ENCODE measurements around the gene SBK2. TPM values are rescaled to one million over a fixed set of nuclear protein-coding genes. Genes with fewer than 3 reads are reported as not detected.
A peak's percentile ranks its signal among the peaks of the same experiment; 100 is the strongest.

The SBK2 gene
- total RNA-seq, 4 donors from 2014 or later: not detected

GRCh38 chr19:55486043-55486970, 50.6 kb downstream of the SBK2 start:
- TF ChIP-seq CTCF (IDR thresholded peaks at IDR 0.05): no peak
- no peak for TF ChIP-seq POLR2A (IDR thresholded peaks at IDR 0.05)
- Histone ChIP-seq H3K27me3 (no peaks in the 10 kb centered on the region), H3K27ac (peak overlapping the region; percentile 48 to 87 (median 80)), H3K4me1 (peaks cover 0 to 42% (median 12%) of the 10 kb centered on the region in 4 donors), H3K9me3 (no peaks in the 10 kb centered on the region), H3K4me3 (no peak overlapping the region), H3K36me3 (peaks cover 0 to 27% (median 0%) of the 10 kb centered on the region in 3 donors)
- DNase-seq: no peak

GRCh38 chr19:55485439-55486011, 51.4 kb downstream of the SBK2 start:
- H3K4me3 ChIP-seq: peak overlapping the region; percentile 51 to 64 (median 58)
- no peaks in the 10 kb centered on the region for H3K9me3 ChIP-seq
- no peak for TF ChIP-seq POLR2A (IDR thresholded peaks at IDR 0.05)
- TF ChIP-seq CTCF (IDR thresholded peaks at IDR 0.05): no peak
- H3K27ac ChIP-seq: peak overlapping the region; percentile 77 to 87 (median 80)
- peaks cover 0 to 42% (median 12%) of the 10 kb centered on the region in 4 donors for H3K4me1 ChIP-seq
- H3K27me3 ChIP-seq: no peaks in the 10 kb centered on the region
- peaks cover 0 to 27% (median 0%) of the 10 kb centered on the region in 3 donors for H3K36me3 ChIP-seq
- DNase-seq: no peak

- peaks cover 0 to 42% (median 12%) of the 10 kb centered on the region in 4 donors for H3K4me1 ChIP-seq
- H3K36me3 ChIP-seq: peaks cover 0 to 27% (median 0%) of the 10 kb centered on the region in 3 donors
- H3K9me3 ChIP-seq: no peaks in the 10 kb centered on the region
- DNase-seq: peak in 2 of 3 donors; percentile 48 to 63
- peak within 1 kb of the TSS; percentile 77 to 87 (median 80) for H3K27ac ChIP-seq
- peak within 1 kb of the TSS; percentile 51 to 64 (median 58) for H3K4me3 ChIP-seq
- TF ChIP-seq CTCF (IDR thresholded peaks at IDR 0.05): no peak
- TF ChIP-seq POLR2A (IDR thresholded peaks at IDR 0.05): no peak
- H3K27me3 ChIP-seq: no peaks in the 10 kb centered on the region
These were observed 52.1 kb downstream of the SBK2 start, which contains the start of gene NAT14 for GRCh38 chr19:55484593-55485438. TSS of gene NAT14 (plus strand) at chr19:55485188. CDS start at chr19:55485709, 521 bp downstream.

DNA sequence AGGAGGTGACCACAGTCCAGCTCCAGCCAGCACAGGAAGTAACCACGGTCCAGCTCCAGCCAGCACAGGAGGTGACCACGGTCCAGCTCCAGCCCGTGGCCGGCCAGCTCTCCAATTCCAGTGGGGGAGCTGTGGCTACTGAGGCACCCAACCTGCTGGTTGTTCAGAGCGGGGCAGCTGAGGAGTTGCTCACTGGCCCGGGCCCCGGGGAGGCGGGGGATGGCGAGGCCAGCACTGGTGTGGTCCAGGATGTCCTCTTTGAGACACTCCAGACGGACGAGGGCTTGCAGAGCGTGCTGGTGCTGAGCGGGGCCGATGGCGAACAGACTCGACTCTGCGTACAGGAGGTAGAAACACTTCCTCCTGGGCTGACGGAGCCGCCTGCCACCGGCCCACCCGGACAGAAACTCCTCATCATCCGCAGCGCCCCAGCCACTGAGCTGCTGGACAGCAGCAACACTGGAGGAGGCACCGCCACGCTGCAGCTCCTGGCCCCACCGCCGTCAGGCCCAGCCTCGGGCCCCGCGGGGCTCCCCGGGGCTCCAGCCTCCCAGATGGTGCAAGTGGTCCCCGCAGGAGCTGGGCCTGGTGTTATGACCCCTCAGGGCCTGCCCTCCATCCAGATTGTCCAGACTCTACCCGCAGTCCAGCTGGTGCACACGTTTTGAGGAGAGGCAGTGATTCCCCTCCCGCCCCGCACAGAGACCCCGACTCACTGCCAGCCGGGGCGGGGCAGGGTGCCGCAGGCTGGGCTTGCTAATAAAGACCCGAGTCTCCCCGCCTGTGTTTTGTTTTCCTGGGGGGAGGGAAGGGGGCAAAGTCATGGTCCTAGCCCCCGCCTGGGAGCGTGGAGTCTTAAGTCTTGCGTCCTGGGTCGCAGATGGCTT, 53.0 kb downstream of the SBK2 start:
- Histone ChIP-seq H3K9me3 (no peaks in the 10 kb centered on the region), H3K4me1 (peaks cover 0 to 42% (median 12%) of the 10 kb centered on the region in 4 donors), H3K4me3 (peak overlapping the region; percentile 51 to 64 (median 58)), H3K27ac (peak overlapping the region in 3 of 4 donors; percentile 79 to 87 (median 81)), H3K27me3 (no peaks in the 10 kb centered on the region), H3K36me3 (peaks cover 0 to 27% (median 0%) of the 10 kb centered on the region in 3 donors)
- no peak for DNase-seq
- TF ChIP-seq CTCF (IDR thresholded peaks at IDR 0.05) (no peak), POLR2A (IDR thresholded peaks at IDR 0.05) (no peak)

Measured in Peyer's patch (tissue), 4 donors.